HEK293 (cell line): ENCODE measurements around the gene CHMP3.

Source experiments
- BCL11A ChIP-seq: fragments of 450-650 bp; formaldehyde crosslinking; IDR thresholded peaks from 2 replicates; pipeline ENCODE4 v1.5.1; 2016; ENCODE audit warnings: low read depth, missing biosample characterization, missing genetic modification characterization
- CTCF ChIP-seq: fragments of 450-650 bp; formaldehyde crosslinking; IDR thresholded peaks from 2 replicates; pipeline ENCODE4 v1.5.1; 2016; ENCODE audit warnings: missing biosample characterization, missing genetic modification characterization
- MEIS1 ChIP-seq: sonication (generic); formaldehyde crosslinking; IDR thresholded peaks from 2 replicates; pipeline ENCODE4 v1.8.1; 2022; ENCODE audit warnings: missing genetic modification reagents, mild to moderate bottlenecking, borderline replicate concordance
- REST ChIP-seq: fragments of 450-650 bp; formaldehyde crosslinking; IDR thresholded peaks from 2 replicates; pipeline ENCODE4 v1.5.1; 2016; ENCODE audit warnings: missing biosample characterization, missing genetic modification characterization
- ZBTB26 ChIP-seq: fragments of 450-650 bp; formaldehyde crosslinking; optimal IDR thresholded peaks from 2 replicates; pipeline ENCODE3; 2016; ENCODE audit warnings: missing biosample characterization, mild to moderate bottlenecking, missing genetic modification characterization
- ZNF114 ChIP-seq: fragments of 450-650 bp; formaldehyde crosslinking; IDR thresholded peaks from 2 replicates; pipeline ENCODE4 v1.5.0; 2017; ENCODE audit warnings: missing biosample characterization, missing genetic modification characterization
- ZNF24 ChIP-seq: fragments of 450-650 bp; formaldehyde crosslinking; IDR thresholded peaks from 2 replicates; pipeline ENCODE4 v1.5.1; 2016; ENCODE audit warnings: missing biosample characterization, missing genetic modification characterization
- ZNF274 ChIP-seq, 2 experiments: fragments of 200-500 bp in 1 of 2; fragments of 450-650 bp in 1 of 2; sonication (Bioruptor generic) in 1 of 2; formaldehyde crosslinking in 1 of 2; IDR thresholded peaks; 2 replicates each; pipeline versions ENCODE4 v1.5.1 to v1.6.1; 2014 to 2016; ENCODE audit warnings: borderline replicate concordance in 1 of 2, inconsistent platforms in 1 of 2, low read length in 1 of 2, missing biosample characterization in 1 of 2, missing genetic modification characterization in 1 of 2
- ZNF335 ChIP-seq: fragments of 450-650 bp; formaldehyde crosslinking; conservative IDR thresholded peaks from 2 replicates; pipeline ENCODE4 v1.5.1; 2016; ENCODE audit warnings: missing biosample characterization, missing genetic modification characterization
- ZNF580 ChIP-seq: fragments of 450-650 bp; formaldehyde crosslinking; IDR thresholded peaks from 2 replicates; pipeline ENCODE4 v1.5.1; 2016; ENCODE audit warnings: missing biosample characterization, missing genetic modification characterization
- ZNF596 ChIP-seq: fragments of 450-650 bp; IDR thresholded peaks from 2 replicates; pipeline ENCODE4 v1.5.0; 2018; ENCODE audit warnings: missing biosample characterization, mild to moderate bottlenecking, missing genetic modification characterization, moderate library complexity
- ZNF707 ChIP-seq: fragments of 450-650 bp; formaldehyde crosslinking; IDR thresholded peaks from 2 replicates; pipeline ENCODE4 v1.5.1; 2016; ENCODE audit warnings: missing biosample characterization, missing genetic modification characterization
- ZNF785 ChIP-seq: fragments of 450-650 bp; formaldehyde crosslinking; IDR thresholded peaks from 2 replicates; pipeline ENCODE4 v1.5.1; 2016; ENCODE audit warnings: missing biosample characterization, missing genetic modification characterization

- TF ChIP-seq ZNF785 (tag by site-specific recombination) (no peak), ZNF580 (tag by site-specific recombination) (no peak), ZNF596 (tag by site-specific recombination) (no peak), CTCF (tag by site-specific recombination) (no peak), REST (no peak), ZNF274 (IDR thresholded peaks at IDR 0.05; ENCODE audit: low read length) (no peak), ZNF274 (tag by site-specific recombination; IDR thresholded peaks at IDR 0.05; ENCODE audit: borderline replicate concordance) (no peak), ZNF335 (tag by site-specific recombination) (no peak), BCL11A (tag by site-specific recombination) (no peak), ZNF24 (tag by site-specific recombination) (no peak), ZNF114 (tag by site-specific recombination) (no peak), ZBTB26 (tag by site-specific recombination) (no peak), MEIS1 (CRISPR knock-in tag) (no peak), ZNF707 (tag by site-specific recombination) (no peak)
Measured at GRCh38 chr2:86490245-86490644, 73.0 kb downstream of the CHMP3 start.
